AG04450 (cell line): Measurements from ENCODE around the gene ACE. TPM values are rescaled to one million over a fixed set of nuclear protein-coding genes. Genes with fewer than 3 reads are reported as not detected.

Experiments used
- CTCF ChIA-PET: fragments of 300-600, 350-600 bp; formaldehyde crosslinking; extraction: SDS; loops from one replicate; lab custom pipeline; 2022; ENCODE audit warnings: antibody characterized with exemption, inconsistent platforms; lab: Charles Lee
- POLR2A ChIA-PET: fragments of 350-600 bp; formaldehyde crosslinking; extraction: SDS; loops from one replicate; lab custom pipeline; 2021; ENCODE audit warnings: antibody characterized with exemption, inconsistent platforms; lab: Yijun Ruan, JAX
- DNase-seq: peaks from one replicate; pipeline ENCODE4 v3.0.0-alpha.2; 2011; ENCODE audit warnings: low read depth, low spot score
- H3K27ac ChIP-seq: one replicate; pipeline ENCODE4 v1.5.1; 2012; ENCODE audit warnings: low read depth, low read length, control low read depth
- H3K27me3 ChIP-seq: one replicate; pipeline ENCODE4 v1.6.0; 2012; ENCODE audit warnings: low read length; ENCODE audit not compliant: control insufficient read depth, insufficient read depth
- H3K4me3 ChIP-seq: 2 replicates; pipeline ENCODE4 v1.5.1; 2011; ENCODE audit warnings: mild to moderate bottlenecking, low read depth, low read length, control low read depth
- H3K9me3 ChIP-seq: 2 replicates; pipeline ENCODE4 v1.5.1; 2012; ENCODE audit warnings: low read length; ENCODE audit not compliant: control insufficient read depth, insufficient read depth
- CTCF ChIP-seq: IDR thresholded peaks from 2 replicates; pipeline ENCODE4 v1.5.1; 2011; ENCODE audit warnings: low read depth, low read length, control low read depth, inconsistent platforms
- polyA plus RNA-seq: library from polyadenylated mRNA; depleted of rRNA; stranded (reverse); fragments of >200 nt; gene quantifications from 2 replicates; pipeline ENCODE4 v1.2.3, GENCODE V29; 2011

Gene ACE
- polyA plus RNA-seq, 1 experiment: 0.99 TPM

GRCh38 chr17:63480192-63480784 lies 3.4 kb downstream of the ACE start:
- CTCF ChIA-PET: interaction anchor here (1.1 to 4.1 kb wide), 5 partner anchors 8 to 132 kb away, joined by 3 to 48 read pairs (median 8); no protein-coding TSS in a partner anchor
- POLR2A ChIA-PET: no interaction called here
- DNase-seq: no peak
- H3K27me3 ChIP-seq: peaks cover 5% of the 10 kb centered on the region
- H3K9me3 ChIP-seq: no peaks in the 10 kb centered on the region; the same call in 1 of the 2 replicates
- no peak for TF ChIP-seq CTCF
- H3K4me3 ChIP-seq: no peak overlapping the region
- H3K27ac ChIP-seq: no peak overlapping the region

DNA sequence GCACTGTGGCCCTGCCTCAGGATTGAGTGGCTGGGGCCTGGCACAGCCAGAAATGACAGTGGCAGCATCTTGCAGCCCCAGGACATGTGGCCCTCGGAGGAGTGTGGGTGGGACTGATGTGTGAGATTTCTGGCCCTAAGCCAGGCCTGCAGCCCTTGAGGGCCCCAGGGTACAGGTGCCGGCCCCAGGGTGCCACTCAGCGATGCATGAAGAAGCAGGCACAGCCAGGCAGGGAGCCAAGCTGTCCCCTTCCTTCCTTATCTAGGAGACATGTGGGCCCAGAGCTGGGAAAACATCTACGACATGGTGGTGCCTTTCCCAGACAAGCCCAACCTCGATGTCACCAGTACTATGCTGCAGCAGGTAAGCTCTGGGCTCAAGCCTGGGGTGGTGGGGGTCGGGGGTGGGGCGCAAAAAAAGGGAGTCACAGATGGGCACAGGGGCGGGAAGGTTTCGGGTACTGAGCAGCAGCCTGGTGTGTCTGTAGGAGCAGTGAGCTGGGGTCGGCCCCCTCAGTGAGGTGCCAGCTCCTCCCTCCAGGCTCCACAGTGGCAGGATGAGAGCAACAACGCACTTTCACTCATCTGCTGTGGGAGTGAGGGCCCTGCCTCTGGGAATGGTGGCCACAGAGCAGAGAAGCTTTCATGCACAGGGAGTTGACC lies 4.1 kb downstream of the ACE start:
- ChIA-PET POLR2A (no interaction called here), CTCF (interaction anchor here (1.1 to 4.1 kb wide), 3 partner anchors 11 to 131 kb away, joined by 3 to 48 read pairs (median 8); no protein-coding TSS in a partner anchor)
- DNase-seq: no peak
- no peak overlapping the region for H3K27ac ChIP-seq
- no peak for TF ChIP-seq CTCF
- peaks cover 3% of the 10 kb centered on the region for H3K27me3 ChIP-seq
- H3K4me3 ChIP-seq: no peak overlapping the region
- H3K9me3 ChIP-seq: no peaks in the 10 kb centered on the region; the same call in 1 of the 2 replicates

GRCh38 chr17:63481488-63481870 lies 4.6 kb downstream of the ACE start:
- ChIA-PET CTCF (interaction anchor here (2.3 to 4.1 kb wide), 2 partner anchors 55 to 130 kb away, joined by 8 to 48 read pairs; no protein-coding TSS in a partner anchor), POLR2A (no interaction called here)
- TF ChIP-seq CTCF: no peak
- no peak for DNase-seq
- Histone ChIP-seq H3K27ac (no peak overlapping the region), H3K9me3 (no peaks in the 10 kb centered on the region; the same call in 1 of the 2 replicates), H3K27me3 (no peaks in the 10 kb centered on the region), H3K4me3 (no peak overlapping the region)

DNA sequence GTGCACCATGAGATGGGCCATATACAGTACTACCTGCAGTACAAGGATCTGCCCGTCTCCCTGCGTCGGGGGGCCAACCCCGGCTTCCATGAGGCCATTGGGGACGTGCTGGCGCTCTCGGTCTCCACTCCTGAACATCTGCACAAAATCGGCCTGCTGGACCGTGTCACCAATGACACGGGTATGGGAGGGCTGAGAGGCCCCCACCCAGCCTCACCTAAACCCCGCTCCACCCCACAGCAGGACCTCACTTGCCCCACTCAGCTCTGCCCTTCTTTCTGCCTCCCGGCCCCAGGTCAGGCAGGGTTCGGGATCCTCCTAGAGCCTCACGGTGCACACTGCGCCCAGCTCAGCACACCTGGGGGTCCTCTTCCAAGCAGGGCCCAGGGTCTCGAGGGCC lies 5.6 kb downstream of the ACE start:
- CTCF ChIA-PET: no interaction called here
- no peak for TF ChIP-seq CTCF
- POLR2A ChIA-PET: no interaction called here

GRCh38 chr17:63483038-63483437 lies 6.2 kb downstream of the ACE start:
- no peak overlapping the region for H3K27ac ChIP-seq
- no peak for TF ChIP-seq CTCF
- DNase-seq: no peak
- H3K27me3 ChIP-seq: peaks cover 4% of the 10 kb centered on the region
- ChIA-PET POLR2A (no interaction called here), CTCF (no interaction called here)
- H3K4me3 ChIP-seq: no peak overlapping the region
- no peaks in the 10 kb centered on the region; the same call in 1 of the 2 replicates for H3K9me3 ChIP-seq

More for the DNA sequence above, 5.6 kb downstream of the ACE start:
- Histone ChIP-seq H3K27ac (no peak overlapping the region), H3K9me3 (no peaks in the 10 kb centered on the region; the same call in 1 of the 2 replicates), H3K27me3 (peaks cover 4% of the 10 kb centered on the region), H3K4me3 (no peak overlapping the region)
- no peak for DNase-seq
